Prostate gland (tissue), 2 donors: ENCODE results near the gene DDTL. TPM values are rescaled to one million over a fixed set of nuclear protein-coding genes. Genes with fewer than 3 reads are reported as not detected.
"Not testable (repeated sequence)": the region's sequence is repeated elsewhere in the genome, so short reads cannot be mapped to it uniquely, and the experiment has no call there.

Experiments
- DNase-seq: peaks from one replicate; pipeline ENCODE4 v3.0.0-alpha.2; 2019; ENCODE audit warnings: low spot score
- H3K27ac ChIP-seq, 2 donors: fragments of 200-600 bp; sonication (generic); 2 replicates each; pipeline ENCODE4 v1.5.1; 2017 to 2019
- H3K27me3 ChIP-seq: fragments of 200-600 bp; sonication (generic); replicated peaks from 2 replicates; pipeline ENCODE4 v1.5.1; 2019; ENCODE audit not compliant: insufficient read depth
- H3K36me3 ChIP-seq, 2 donors: fragments of 200-600 bp; sonication (generic); 1 replicate in 1 of 2; 2 replicates in 1 of 2; pipeline versions ENCODE4 v1.5.1 to v1.8.1; 2017 to 2019
- H3K4me1 ChIP-seq: fragments of 200-600 bp; sonication (generic); replicated peaks from 2 replicates; pipeline ENCODE4 v1.5.1; 2019
- H3K4me3 ChIP-seq, 2 donors: fragments of 200-600 bp; sonication (generic); 2 replicates each; pipeline ENCODE4 v1.5.1; 2017 to 2019
- H3K9me3 ChIP-seq: fragments of 200-600 bp; sonication (generic); 2 replicates; pipeline ENCODE4 v1.5.1; 2017
- CTCF ChIP-seq, 4 experiments: fragments of 200-600 bp in 2 of 4; fragments of 450-650 bp in 2 of 4; sonication (generic) in 2 of 4; IDR thresholded peaks; 1 replicate in 3 of 4; 2 replicates in 1 of 4; pipeline ENCODE4 v1.5.1; 2016 to 2019; ENCODE audit warnings: antibody characterized with exemption in 4 of 4, mild to moderate bottlenecking in 2 of 4, moderate library complexity in 2 of 4
- POLR2A ChIP-seq: fragments of 450-650 bp; IDR thresholded peaks from one replicate; pipeline ENCODE4 v1.6.1; 2016; ENCODE audit warnings: antibody characterized with exemption, mild to moderate bottlenecking
- POLR2AphosphoS5 ChIP-seq: sonication (generic); formaldehyde crosslinking; IDR thresholded peaks from one replicate; pipeline ENCODE4 v1.6.1; 2017; ENCODE audit warnings: antibody characterized with exemption
- WGBS: methylation state at CpG from one replicate; pipeline ENCODE4 v1.1.5; 2018; 5-methylcytosine and 5-hydroxymethylcytosine counted together
- intact Hi-C: fragments of 100-400 bp; cut with DNase I; formaldehyde crosslinking; loops from one replicate; pipeline ENCODE4 v1.14.2; 2022
- total RNA-seq, 2 donors: library from RNA; depleted of rRNA; stranded (reverse); fragments of >200 nt; gene quantifications; one replicate each; pipeline ENCODE4 v1.1.0, GENCODE V29; 2016

The DDTL gene
- total RNA-seq, 2 donors from 2014 or later: 2.2 TPM; not detected in 1

GRCh38 chr22:23955886-23956285 lies 10.8 kb upstream of the DDTL start:
- H3K9me3 ChIP-seq, H3K4me1 ChIP-seq, H3K4me3 ChIP-seq, H3K27me3 ChIP-seq, DNase-seq, H3K36me3 ChIP-seq, H3K27ac ChIP-seq: not testable (repeated sequence)
- intact Hi-C loops: loop anchor here (10.0 kb wide), 1 partner anchor 209 kb away; no protein-coding TSS in a partner anchor
- WGBS: 79% methylated on average over 7 of the region's 8 CpGs

GRCh38 chr22:23956301-23956900 lies 10.3 kb upstream of the DDTL start:
- not testable (repeated sequence) for H3K4me1 ChIP-seq, H3K9me3 ChIP-seq, H3K27ac ChIP-seq, H3K27me3 ChIP-seq, H3K36me3 ChIP-seq, H3K4me3 ChIP-seq
- WGBS: 17% methylated on average over 12 of the region's 12 CpGs
- DNase-seq: peak; percentile 86
- TF ChIP-seq POLR2AphosphoS5: peak; percentile 51
- TF ChIP-seq CTCF (IDR thresholded peaks at IDR 0.05): peak; percentile 76 to 93 (median 86)
- intact Hi-C loops: loop anchor here (10.0 kb wide), 1 partner anchor 208 kb away; no protein-coding TSS in a partner anchor

- H3K4me1 ChIP-seq, DNase-seq, H3K36me3 ChIP-seq, H3K27me3 ChIP-seq, H3K4me3 ChIP-seq, intact Hi-C loops, H3K27ac ChIP-seq, H3K9me3 ChIP-seq: not testable (repeated sequence)
- WGBS: no CpG with 5 or more reads among the region's 43 CpGs
Measured at GRCh38 chr22:23961084-23961771, 5.5 kb upstream of the DDTL start, which contains the start of gene GSTT2B. Gene GSTT2B (minus strand): TSS chr22:23961195. CDS start chr22:23961131, 64 bp downstream.

GRCh38 chr22:23966094-23966493 lies 594 bp upstream of the DDTL start:
- H3K4me3 ChIP-seq, H3K27me3 ChIP-seq, H3K4me1 ChIP-seq, H3K36me3 ChIP-seq, H3K27ac ChIP-seq, intact Hi-C loops, H3K9me3 ChIP-seq, DNase-seq: not testable (repeated sequence)
- WGBS: no CpG with 5 or more reads among the region's 18 CpGs

- DNase-seq: no peak
- intact Hi-C loops: no loop called here
- WGBS: 93% methylated on average over 3 of the region's 3 CpGs
Measured at GRCh38 chr22:23969071-23969470, 2.4 kb downstream of the DDTL start.

GRCh38 chr22:23970201-23970641 lies 3.5 kb downstream of the DDTL start:
- intact Hi-C loops: loop anchor here (5.0 kb wide), 1 partner anchor 43 kb away; no protein-coding TSS in a partner anchor
- no peak overlapping the region for H3K27ac ChIP-seq
- H3K36me3 ChIP-seq: no peaks in the 10 kb centered on the region
- no peak overlapping the region for H3K4me3 ChIP-seq
- TF ChIP-seq POLR2AphosphoS5 (no peak), POLR2A (no peak), CTCF (IDR thresholded peaks at IDR 0.05) (no peak)
- H3K27me3 ChIP-seq: no peaks in the 10 kb centered on the region
- 76% methylated on average over 5 of the region's 5 CpGs for WGBS
- no peak for DNase-seq
- no peaks in the 10 kb centered on the region for H3K9me3 ChIP-seq
- H3K4me1 ChIP-seq: no peaks in the 10 kb centered on the region

More at GRCh38 chr22:23969071-23969470, 2.4 kb downstream of the DDTL start:
- Histone ChIP-seq H3K9me3 (no peaks in the 10 kb centered on the region), H3K27me3 (no peaks in the 10 kb centered on the region), H3K4me1 (no peaks in the 10 kb centered on the region), H3K36me3 (no peaks in the 10 kb centered on the region), H3K27ac (no peak overlapping the region), H3K4me3 (no peak overlapping the region)
- TF ChIP-seq POLR2AphosphoS5 (no peak), POLR2A (no peak)
